Liver (tissue), 3 donors: ENCODE measurements around the gene ECE1.

ENCODE experiments used
- ATF3 ChIP-seq: IDR thresholded peaks from 2 replicates; pipeline ENCODE4 v1.6.1; 2016; ENCODE audit warnings: antibody characterized with exemption
- EGR1 ChIP-seq, 2 donors: IDR thresholded peaks; 2 replicates each; pipeline ENCODE4 v1.6.1; 2016 to 2018; ENCODE audit warnings: antibody characterized with exemption in 2 of 2, low read depth in 2 of 2
- GABPA ChIP-seq, 2 donors: IDR thresholded peaks in 1 of 2; conservative IDR thresholded peaks in 1 of 2; 2 replicates each; pipeline ENCODE4 v1.6.1; 2016; ENCODE audit warnings: antibody characterized with exemption in 2 of 2, mild to moderate bottlenecking in 1 of 2, moderate library complexity in 1 of 2
- HNF4A ChIP-seq, 2 donors: conservative IDR thresholded peaks; 2 replicates each; pipeline ENCODE4 v1.6.1; 2016; ENCODE audit warnings: antibody characterized with exemption in 2 of 2, mild to moderate bottlenecking in 2 of 2
- MAX ChIP-seq: IDR thresholded peaks from 2 replicates; pipeline ENCODE4 v1.6.1; 2016; ENCODE audit warnings: antibody characterized with exemption
- RAD21 ChIP-seq, 2 donors: IDR thresholded peaks; 2 replicates each; pipeline ENCODE4 v1.6.1; 2016; ENCODE audit warnings: antibody characterized with exemption in 2 of 2, mild to moderate bottlenecking in 2 of 2
- REST ChIP-seq: IDR thresholded peaks from 2 replicates; pipeline ENCODE4 v1.6.1; 2016; ENCODE audit warnings: antibody characterized with exemption, mild to moderate bottlenecking
- SP1 ChIP-seq: IDR thresholded peaks from 2 replicates; pipeline ENCODE4 v1.6.1; 2018; ENCODE audit warnings: antibody characterized with exemption, mild to moderate bottlenecking
- YY1 ChIP-seq: IDR thresholded peaks from 2 replicates; pipeline ENCODE4 v1.6.1; 2016; ENCODE audit warnings: antibody characterized with exemption, mild to moderate bottlenecking
- TF ChIP-seq, protein P1 (sequence below): fragments of 150-350 bp; IDR thresholded peaks from 2 replicates; pipeline ENCODE4 v1.5.1; 2017; ENCODE audit warnings: improper control_type of control experiment, low read depth, low read length; ENCODE audit not compliant: missing input control
- TF ChIP-seq, protein P2 (sequence below): IDR thresholded peaks from 2 replicates; pipeline ENCODE4 v1.6.1; 2016; ENCODE audit warnings: antibody characterized with exemption
- donor health status: healthy.
- donor health status: healthy.

- TF ChIP-seq MAX (no peak), REST (no peak), GABPA (IDR thresholded peaks at IDR 0.05 in 1 of 2, conservative IDR thresholded peaks at IDR 0.05 in 1 of 2) (no peak), SP1 (no peak), YY1 (no peak), HNF4A (conservative IDR thresholded peaks at IDR 0.05) (no peak), RAD21 (IDR thresholded peaks at IDR 0.05) (no peak), ATF3 (no peak), EGR1 (IDR thresholded peaks at IDR 0.05; ENCODE audit: low read depth in 2 of 2) (no peak)
- TF ChIP-seq, protein P1, sequence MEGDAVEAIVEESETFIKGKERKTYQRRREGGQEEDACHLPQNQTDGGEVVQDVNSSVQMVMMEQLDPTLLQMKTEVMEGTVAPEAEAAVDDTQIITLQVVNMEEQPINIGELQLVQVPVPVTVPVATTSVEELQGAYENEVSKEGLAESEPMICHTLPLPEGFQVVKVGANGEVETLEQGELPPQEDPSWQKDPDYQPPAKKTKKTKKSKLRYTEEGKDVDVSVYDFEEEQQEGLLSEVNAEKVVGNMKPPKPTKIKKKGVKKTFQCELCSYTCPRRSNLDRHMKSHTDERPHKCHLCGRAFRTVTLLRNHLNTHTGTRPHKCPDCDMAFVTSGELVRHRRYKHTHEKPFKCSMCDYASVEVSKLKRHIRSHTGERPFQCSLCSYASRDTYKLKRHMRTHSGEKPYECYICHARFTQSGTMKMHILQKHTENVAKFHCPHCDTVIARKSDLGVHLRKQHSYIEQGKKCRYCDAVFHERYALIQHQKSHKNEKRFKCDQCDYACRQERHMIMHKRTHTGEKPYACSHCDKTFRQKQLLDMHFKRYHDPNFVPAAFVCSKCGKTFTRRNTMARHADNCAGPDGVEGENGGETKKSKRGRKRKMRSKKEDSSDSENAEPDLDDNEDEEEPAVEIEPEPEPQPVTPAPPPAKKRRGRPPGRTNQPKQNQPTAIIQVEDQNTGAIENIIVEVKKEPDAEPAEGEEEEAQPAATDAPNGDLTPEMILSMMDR, result no peak
- TF ChIP-seq, protein P2, sequence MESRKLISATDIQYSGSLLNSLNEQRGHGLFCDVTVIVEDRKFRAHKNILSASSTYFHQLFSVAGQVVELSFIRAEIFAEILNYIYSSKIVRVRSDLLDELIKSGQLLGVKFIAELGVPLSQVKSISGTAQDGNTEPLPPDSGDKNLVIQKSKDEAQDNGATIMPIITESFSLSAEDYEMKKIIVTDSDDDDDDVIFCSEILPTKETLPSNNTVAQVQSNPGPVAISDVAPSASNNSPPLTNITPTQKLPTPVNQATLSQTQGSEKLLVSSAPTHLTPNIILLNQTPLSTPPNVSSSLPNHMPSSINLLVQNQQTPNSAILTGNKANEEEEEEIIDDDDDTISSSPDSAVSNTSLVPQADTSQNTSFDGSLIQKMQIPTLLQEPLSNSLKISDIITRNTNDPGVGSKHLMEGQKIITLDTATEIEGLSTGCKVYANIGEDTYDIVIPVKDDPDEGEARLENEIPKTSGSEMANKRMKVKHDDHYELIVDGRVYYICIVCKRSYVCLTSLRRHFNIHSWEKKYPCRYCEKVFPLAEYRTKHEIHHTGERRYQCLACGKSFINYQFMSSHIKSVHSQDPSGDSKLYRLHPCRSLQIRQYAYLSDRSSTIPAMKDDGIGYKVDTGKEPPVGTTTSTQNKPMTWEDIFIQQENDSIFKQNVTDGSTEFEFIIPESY, result no peak
Observed at GRCh38 chr1:21198929-21199328, 91.3 kb downstream of the ECE1 start.
